SU-DHL-6 (cell line): ENCODE data around the gene EIF3I.

Experiments
- H2AFZ ChIP-seq: fragments of 200-600 bp; sonication (generic); 2 replicates; pipeline ENCODE4 v1.6.1; 2014; ENCODE audit warnings: low read depth, mild to moderate bottlenecking, moderate library complexity, mixed read lengths, antibody characterized with exemption, low read length; ENCODE audit not compliant: severe bottlenecking
- H3F3A ChIP-seq: fragments of 200-600 bp; shearing (Covaris generic); 2 replicates; pipeline ENCODE4 v1.6.0; 2016; ENCODE audit warnings: antibody characterized with exemption, mild to moderate bottlenecking; ENCODE audit not compliant: insufficient read depth
- H3K27ac ChIP-seq: fragments of 200-600 bp; sonication (generic); 2 replicates; pipeline ENCODE4 v1.5.1; 2016; ENCODE audit warnings: low read depth, mild to moderate bottlenecking, low read length, moderate library complexity, mixed read lengths
- H3K27me3 ChIP-seq: fragments of 200-600 bp; sonication (generic), shearing (Covaris generic); 2 replicates; pipeline ENCODE4 v1.6.0; 2014; ENCODE audit warnings: mild to moderate bottlenecking, low read length
- H3K36me3 ChIP-seq: fragments of 200-600 bp; sonication (generic); 2 replicates; pipeline ENCODE4 v1.6.1; 2014; ENCODE audit warnings: mild to moderate bottlenecking, low read length, mixed read lengths
- H3K4me2 ChIP-seq: fragments of 300-600, 200-600 bp; shearing (Covaris generic), sonication (generic); 2 replicates; pipeline ENCODE4 v1.6.0; 2014; ENCODE audit warnings: low read length, low read depth, mild to moderate bottlenecking; ENCODE audit not compliant: poor library complexity, severe bottlenecking
- H3K4me3 ChIP-seq: fragments of 200-600 bp; sonication (generic); 2 replicates; pipeline ENCODE4 v1.5.1; 2014; ENCODE audit warnings: antibody characterized with exemption, low read length, mild to moderate bottlenecking, mixed read lengths; ENCODE audit not compliant: insufficient read depth, poor library complexity, severe bottlenecking
- H3K79me2 ChIP-seq: fragments of 200-600 bp; sonication (generic); 2 replicates; pipeline ENCODE4 v1.6.1; 2014; ENCODE audit warnings: mild to moderate bottlenecking, low read length, moderate library complexity; ENCODE audit not compliant: insufficient read depth
- H3K9ac ChIP-seq: fragments of 200-600 bp; sonication (generic); 2 replicates; pipeline ENCODE4 v1.7.0; 2014; ENCODE audit warnings: mild to moderate bottlenecking, low read length
- H3K9me2 ChIP-seq: fragments of 200-600 bp; sonication (generic); replicated peaks from 2 replicates; pipeline ENCODE4 v1.6.1; 2014; ENCODE audit warnings: low read length; ENCODE audit not compliant: insufficient read depth
- H3K9me3 ChIP-seq: fragments of 200-600 bp; sonication (generic); 2 replicates; pipeline ENCODE4 v1.6.1; 2014; ENCODE audit warnings: low read length, mixed read lengths; ENCODE audit not compliant: insufficient read depth
- H4K20me1 ChIP-seq: fragments of 200-600 bp; sonication (generic); 2 replicates; pipeline ENCODE4 v1.6.1; 2014; ENCODE audit warnings: low read depth, mild to moderate bottlenecking, antibody characterized with exemption, low read length, moderate library complexity, mixed read lengths
- EZH2phosphoT487 ChIP-seq: fragments of 200-600 bp; sonication (generic), shearing (Covaris generic); conservative IDR thresholded peaks from 2 replicates; pipeline ENCODE4 v1.6.1; 2018; ENCODE audit warnings: mild to moderate bottlenecking, antibody characterized with exemption, low read length, moderate library complexity, mixed read lengths
- TF ChIP-seq, protein P1 (sequence below): fragments of 200-600 bp; sonication (generic); IDR thresholded peaks from one replicate; pipeline ENCODE4 v1.5.1; 2017; ENCODE audit warnings: antibody characterized with exemption, mild to moderate bottlenecking, low read length, moderate library complexity; ENCODE audit not compliant: insufficient read depth, poor library complexity, severe bottlenecking

The EIF3I gene

DNA sequence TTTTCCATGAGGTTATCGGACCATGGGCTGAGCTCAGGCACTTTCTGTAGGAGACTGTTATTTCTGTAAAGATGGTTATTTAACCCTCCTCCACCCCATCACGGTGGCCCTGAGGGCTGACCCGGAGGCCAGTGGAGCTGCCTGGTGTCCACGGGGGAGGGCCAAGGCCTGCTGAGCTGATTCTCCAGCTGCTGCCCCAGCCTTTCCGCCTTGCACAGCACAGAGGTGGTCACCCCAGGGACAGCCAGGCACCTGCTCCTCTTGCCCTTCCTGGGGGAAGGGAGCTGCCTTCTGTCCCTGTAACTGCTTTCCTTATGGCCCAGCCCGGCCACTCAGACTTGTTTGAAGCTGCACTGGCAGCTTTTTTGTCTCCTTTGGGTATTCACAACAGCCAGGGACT, 24.4 kb upstream of the EIF3I start:
- H3K4me3 ChIP-seq: no peak overlapping the region
- no peaks in the 10 kb centered on the region for H3K9me3 ChIP-seq
- H3K79me2 ChIP-seq: 0 out of 2 replicates have a peak, but pooled peaks cover 3% of the 10 kb centered on the region
- peaks cover 19% of the 10 kb centered on the region for H3F3A ChIP-seq
- H2AFZ ChIP-seq: no peak overlapping the region
- TF ChIP-seq, protein P1, sequence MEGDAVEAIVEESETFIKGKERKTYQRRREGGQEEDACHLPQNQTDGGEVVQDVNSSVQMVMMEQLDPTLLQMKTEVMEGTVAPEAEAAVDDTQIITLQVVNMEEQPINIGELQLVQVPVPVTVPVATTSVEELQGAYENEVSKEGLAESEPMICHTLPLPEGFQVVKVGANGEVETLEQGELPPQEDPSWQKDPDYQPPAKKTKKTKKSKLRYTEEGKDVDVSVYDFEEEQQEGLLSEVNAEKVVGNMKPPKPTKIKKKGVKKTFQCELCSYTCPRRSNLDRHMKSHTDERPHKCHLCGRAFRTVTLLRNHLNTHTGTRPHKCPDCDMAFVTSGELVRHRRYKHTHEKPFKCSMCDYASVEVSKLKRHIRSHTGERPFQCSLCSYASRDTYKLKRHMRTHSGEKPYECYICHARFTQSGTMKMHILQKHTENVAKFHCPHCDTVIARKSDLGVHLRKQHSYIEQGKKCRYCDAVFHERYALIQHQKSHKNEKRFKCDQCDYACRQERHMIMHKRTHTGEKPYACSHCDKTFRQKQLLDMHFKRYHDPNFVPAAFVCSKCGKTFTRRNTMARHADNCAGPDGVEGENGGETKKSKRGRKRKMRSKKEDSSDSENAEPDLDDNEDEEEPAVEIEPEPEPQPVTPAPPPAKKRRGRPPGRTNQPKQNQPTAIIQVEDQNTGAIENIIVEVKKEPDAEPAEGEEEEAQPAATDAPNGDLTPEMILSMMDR: no peak
- TF ChIP-seq EZH2phosphoT487: no peak
- H3K9ac ChIP-seq: no peak overlapping the region
- H3K27me3 ChIP-seq: no peaks in the 10 kb centered on the region
- no peaks in the 10 kb centered on the region for H3K9me2 ChIP-seq
- no peaks in the 10 kb centered on the region for H4K20me1 ChIP-seq
- H3K27ac ChIP-seq: no peak overlapping the region
- no peak overlapping the region for H3K4me2 ChIP-seq
- peaks cover 7% of the 10 kb centered on the region; the same call in 1 of the 2 replicates for H3K36me3 ChIP-seq

DNA sequence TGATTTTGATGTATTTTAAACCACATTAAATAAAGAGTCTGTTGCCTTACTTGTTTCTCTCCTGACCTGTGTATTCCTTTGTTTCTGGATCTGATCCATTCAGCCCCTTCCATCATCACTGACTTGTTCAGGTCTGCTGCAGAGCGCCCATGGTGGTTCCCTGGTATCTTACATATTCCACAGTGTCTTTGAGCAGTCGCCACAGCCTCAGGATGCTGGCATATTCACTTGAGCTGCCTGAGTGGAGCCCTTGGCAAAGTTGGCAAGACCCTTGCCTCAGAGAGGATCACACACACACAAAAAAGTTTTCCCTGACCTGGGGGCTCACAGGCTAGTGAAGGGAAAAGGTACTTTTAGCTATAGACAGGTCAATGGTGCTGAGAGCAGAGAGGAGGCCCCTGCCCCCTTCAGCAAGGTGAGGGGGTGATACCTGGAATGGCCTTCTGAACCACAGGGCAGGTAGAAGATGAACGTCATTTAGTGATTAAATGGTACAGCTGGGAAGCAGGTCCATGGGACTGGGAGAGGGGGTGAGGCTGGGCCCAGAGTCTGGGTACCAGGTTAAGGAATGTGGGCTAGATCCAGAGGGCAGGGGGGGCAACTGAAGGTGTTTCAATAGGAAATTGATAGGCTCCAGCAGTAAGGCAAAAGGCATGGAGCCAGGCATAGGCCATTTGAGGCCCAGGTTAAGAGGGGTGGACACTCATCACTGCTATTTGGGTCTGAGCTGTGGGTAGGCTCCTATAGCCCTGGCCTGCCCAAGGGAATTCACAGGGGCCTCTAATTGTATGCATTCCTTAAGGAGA, 23.8 kb upstream of the EIF3I start:
- H3K27me3 ChIP-seq: no peaks in the 10 kb centered on the region
- TF ChIP-seq EZH2phosphoT487: no peak
- TF ChIP-seq, protein P1: no peak
- 0 out of 2 replicates have a peak, but pooled peaks cover 3% of the 10 kb centered on the region for H3K79me2 ChIP-seq
- H3F3A ChIP-seq: peaks cover 19% of the 10 kb centered on the region
- no peaks in the 10 kb centered on the region for H3K9me2 ChIP-seq
- H3K4me2 ChIP-seq: no peak overlapping the region
- H3K27ac ChIP-seq: no peak overlapping the region
- no peaks in the 10 kb centered on the region for H4K20me1 ChIP-seq
- peaks cover 7% of the 10 kb centered on the region; the same call in 1 of the 2 replicates for H3K36me3 ChIP-seq
- no peak overlapping the region for H3K9ac ChIP-seq
- H3K9me3 ChIP-seq: no peaks in the 10 kb centered on the region
- no peak overlapping the region for H2AFZ ChIP-seq
- no peak overlapping the region for H3K4me3 ChIP-seq

DNA sequence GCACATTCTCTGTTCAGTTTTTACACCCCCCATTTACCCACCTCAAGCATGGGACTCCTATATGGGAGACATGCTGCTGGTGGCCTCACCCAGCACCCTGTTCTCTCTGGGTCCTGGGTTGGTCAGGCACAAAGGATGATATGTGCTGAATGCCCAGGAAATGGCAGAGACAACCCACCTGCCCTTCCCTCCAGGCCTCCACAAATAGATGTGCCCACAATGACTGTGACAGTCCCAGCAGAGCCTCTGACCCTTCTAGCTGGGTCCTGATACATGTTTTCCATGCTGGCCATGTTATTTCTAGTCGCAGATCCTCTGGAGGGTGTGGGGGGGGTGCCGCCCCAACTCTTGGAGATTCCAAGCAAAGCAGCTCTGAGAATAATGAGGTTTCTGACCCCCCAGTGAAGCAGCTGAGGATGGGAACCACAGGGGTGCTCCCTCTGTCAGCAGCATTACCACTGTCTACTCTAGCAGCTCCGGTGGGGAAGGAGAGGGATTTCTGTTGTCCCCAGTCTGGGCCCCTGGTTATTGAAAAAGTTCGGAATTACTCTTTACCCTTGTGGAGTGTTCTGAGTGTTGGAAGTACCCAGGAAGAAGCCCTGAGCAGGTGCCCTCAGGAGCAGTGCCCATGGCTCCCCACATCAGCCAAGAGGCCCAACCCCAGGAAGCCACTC, 23.0 kb upstream of the EIF3I start:
- Histone ChIP-seq H3F3A (peaks cover 19% of the 10 kb centered on the region), H3K4me3 (no peak overlapping the region)

More for the DNA sequence above, 23.0 kb upstream of the EIF3I start:
- no peaks in the 10 kb centered on the region for H3K27me3 ChIP-seq
- H2AFZ ChIP-seq: no peak overlapping the region
- peaks cover 3% of the 10 kb centered on the region; the same call in 1 of the 2 replicates for H3K36me3 ChIP-seq
- H3K79me2 ChIP-seq: 0 out of 2 replicates have a peak, but pooled peaks cover 3% of the 10 kb centered on the region
- H4K20me1 ChIP-seq: no peaks in the 10 kb centered on the region
- H3K9me3 ChIP-seq: no peaks in the 10 kb centered on the region
- H3K9me2 ChIP-seq: no peaks in the 10 kb centered on the region
- peak overlapping the region; percentile 62 for H3K27ac ChIP-seq
- H3K4me2 ChIP-seq: peak overlapping the region; percentile 64
- TF ChIP-seq, protein P1: no peak
- no peak for TF ChIP-seq EZH2phosphoT487
- H3K9ac ChIP-seq: peak overlapping the region; percentile 71; the same call in 1 of the 2 replicates
